GM20000 (cell line): Measurements from ENCODE around the gene HVCN1.
A peak's percentile ranks its signal among the peaks of the same experiment; 100 is the strongest.

Source experiments
- DNase-seq: peaks from one replicate; pipeline ENCODE4 v3.0.0; 2012; ENCODE audit warnings: low spot score
- TF ChIP-seq, protein P1 (sequence below): IDR thresholded peaks from 2 replicates; pipeline ENCODE4 v1.5.1; 2012; ENCODE audit warnings: mild to moderate bottlenecking, control low read depth; ENCODE audit errors: extremely low read depth, missing control alignments

Gene HVCN1

GRCh38 chr12:110627500-110628195, 61.3 kb downstream of the HVCN1 start:
- TF ChIP-seq, protein P1, sequence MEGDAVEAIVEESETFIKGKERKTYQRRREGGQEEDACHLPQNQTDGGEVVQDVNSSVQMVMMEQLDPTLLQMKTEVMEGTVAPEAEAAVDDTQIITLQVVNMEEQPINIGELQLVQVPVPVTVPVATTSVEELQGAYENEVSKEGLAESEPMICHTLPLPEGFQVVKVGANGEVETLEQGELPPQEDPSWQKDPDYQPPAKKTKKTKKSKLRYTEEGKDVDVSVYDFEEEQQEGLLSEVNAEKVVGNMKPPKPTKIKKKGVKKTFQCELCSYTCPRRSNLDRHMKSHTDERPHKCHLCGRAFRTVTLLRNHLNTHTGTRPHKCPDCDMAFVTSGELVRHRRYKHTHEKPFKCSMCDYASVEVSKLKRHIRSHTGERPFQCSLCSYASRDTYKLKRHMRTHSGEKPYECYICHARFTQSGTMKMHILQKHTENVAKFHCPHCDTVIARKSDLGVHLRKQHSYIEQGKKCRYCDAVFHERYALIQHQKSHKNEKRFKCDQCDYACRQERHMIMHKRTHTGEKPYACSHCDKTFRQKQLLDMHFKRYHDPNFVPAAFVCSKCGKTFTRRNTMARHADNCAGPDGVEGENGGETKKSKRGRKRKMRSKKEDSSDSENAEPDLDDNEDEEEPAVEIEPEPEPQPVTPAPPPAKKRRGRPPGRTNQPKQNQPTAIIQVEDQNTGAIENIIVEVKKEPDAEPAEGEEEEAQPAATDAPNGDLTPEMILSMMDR = no peak

GRCh38 chr12:110622582-110622981, 66.3 kb downstream of the HVCN1 start:
- TF ChIP-seq, protein P1 = no peak
- DNase-seq = no peak

More at GRCh38 chr12:110627500-110628195, 61.3 kb downstream of the HVCN1 start:
- no peak for DNase-seq

DNA sequence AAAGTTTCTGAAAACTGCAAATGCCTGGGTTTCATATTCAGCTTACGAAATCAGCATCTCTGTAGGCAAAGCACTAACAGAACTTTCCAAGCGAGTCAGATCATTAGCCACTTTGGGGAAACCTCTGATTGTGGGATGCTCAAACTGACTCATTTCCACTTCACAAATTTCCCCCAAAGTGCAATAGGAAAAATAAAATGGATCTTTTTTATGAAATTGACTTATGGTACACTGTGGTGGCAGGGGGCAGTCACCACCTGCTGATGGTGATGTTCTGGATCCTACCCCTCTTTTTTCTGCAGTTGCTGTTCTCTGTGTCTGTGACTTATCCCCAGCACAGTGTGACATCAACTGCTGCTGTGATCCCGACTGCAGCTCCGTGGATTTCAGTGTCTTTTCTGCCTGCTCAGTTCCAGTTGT, 69.4 kb downstream of the HVCN1 start:
- DNase-seq = peak; percentile 48
- TF ChIP-seq, protein P1 = no peak

DNA sequence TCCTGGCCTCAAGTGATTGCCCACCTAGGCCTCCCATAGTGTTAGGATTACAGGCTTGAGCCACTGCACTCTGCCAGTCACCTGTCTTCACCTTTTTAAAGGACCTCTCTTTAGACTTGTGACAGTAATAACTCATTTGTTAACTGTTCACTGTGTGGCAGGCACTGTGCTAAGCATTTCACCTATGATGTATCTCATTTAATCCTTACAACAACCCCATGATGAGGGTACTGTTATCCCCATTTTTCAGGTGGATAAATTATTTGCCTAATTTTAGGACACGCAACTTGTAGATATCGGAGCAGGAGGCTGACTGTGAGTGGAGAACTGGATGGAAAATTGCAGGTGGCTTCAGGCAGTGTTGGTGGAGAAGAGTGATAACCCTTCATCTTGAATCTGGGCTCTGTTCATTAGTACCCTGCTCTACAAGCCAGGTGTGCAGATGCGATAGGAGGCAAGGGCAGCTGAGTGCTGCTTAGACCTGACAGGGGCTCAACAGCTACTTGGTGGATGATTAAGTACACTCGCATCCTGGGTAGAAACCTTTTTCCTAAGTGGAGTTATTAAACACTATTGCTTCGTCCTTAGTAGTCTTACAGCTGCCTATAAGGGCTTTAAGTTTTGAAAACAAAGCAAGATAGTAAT, 72.3 kb downstream of the HVCN1 start:
- TF ChIP-seq, protein P1 = no peak
- no peak for DNase-seq

DNA sequence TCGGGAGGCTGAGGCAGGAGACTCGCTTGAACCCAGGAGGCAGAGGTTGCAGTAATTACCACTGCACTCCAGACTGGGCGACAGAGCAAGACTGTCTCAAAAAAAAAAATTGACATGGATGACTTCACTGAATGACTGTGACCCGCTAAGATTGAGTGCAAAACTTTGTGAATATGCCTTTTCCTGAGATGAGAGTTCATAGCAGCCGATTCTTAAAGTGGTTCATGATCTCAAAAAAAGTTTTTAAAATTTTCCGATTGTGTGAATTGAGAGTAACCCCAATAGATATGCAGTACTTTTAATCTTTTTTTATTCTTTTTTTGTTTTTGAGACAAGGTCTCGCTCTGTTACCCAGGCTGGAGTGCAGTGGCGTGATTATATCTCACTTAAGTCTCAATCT, 73.7 kb downstream of the HVCN1 start:
- TF ChIP-seq, protein P1 = no peak
- no peak for DNase-seq

DNA sequence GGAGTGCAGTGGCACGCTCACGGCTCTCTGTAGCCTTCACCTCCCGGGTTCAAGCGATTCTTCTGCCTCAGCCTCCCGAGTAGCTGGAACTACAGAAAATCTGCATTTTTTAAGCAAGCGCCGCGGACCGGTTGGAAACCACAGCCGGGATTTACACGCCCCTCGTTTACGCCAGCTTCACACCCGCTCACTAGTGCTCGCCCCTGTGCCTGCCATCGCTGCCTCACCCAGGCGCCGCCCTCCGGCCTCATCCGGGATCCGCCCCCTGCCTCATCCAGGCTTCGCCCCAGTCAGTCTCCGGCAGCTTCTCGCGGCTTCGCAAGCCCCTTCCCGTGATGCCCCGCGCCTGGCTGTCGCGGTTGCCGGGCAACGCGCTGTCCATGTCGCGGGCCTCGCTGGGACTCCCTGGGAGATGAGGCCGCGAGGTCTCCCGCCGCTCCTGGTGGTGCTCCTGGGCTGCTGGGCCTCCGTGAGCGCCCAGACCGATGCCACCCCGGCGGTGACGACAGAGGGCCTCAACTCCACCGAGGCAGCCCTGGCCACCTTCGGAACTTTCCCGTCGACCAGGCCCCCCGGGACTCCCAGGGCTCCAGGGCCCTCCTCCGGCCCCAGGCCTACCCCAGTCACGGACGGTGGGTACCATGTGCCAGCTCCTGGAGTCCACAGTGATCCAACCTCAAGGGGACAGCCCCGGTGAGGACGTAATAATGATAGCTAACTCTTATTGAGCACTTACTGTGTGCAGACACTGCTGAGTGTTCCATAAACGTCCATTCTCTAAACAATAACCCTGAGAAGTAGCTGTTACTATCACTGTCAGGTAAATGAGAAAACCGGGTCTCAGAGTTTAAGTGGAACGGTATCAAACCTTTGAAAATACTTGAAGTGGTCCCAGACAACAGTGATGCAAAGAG, 74.9 kb downstream of the HVCN1 start, which contains the start of gene TCTN1:
Gene TCTN1, plus strand, starts transcription at position 359 of the 914 bp plus-strand sequence. Its CDS starts 54 bp downstream, at position 413.
- TF ChIP-seq, protein P1 = no peak
- DNase-seq = peak; percentile 92
